ENCODE results near the gene APOL3. TPM values are rescaled to one million over a fixed set of nuclear protein-coding genes. Genes with fewer than 3 reads are reported as not detected.
"Not testable (repeated sequence)": the region's sequence is repeated elsewhere in the genome, so short reads cannot be mapped to it uniquely, and the experiment has no call there.

The APOL3 gene
- total RNA-seq, 1 experiment from 2014 or later, result not detected

DNA sequence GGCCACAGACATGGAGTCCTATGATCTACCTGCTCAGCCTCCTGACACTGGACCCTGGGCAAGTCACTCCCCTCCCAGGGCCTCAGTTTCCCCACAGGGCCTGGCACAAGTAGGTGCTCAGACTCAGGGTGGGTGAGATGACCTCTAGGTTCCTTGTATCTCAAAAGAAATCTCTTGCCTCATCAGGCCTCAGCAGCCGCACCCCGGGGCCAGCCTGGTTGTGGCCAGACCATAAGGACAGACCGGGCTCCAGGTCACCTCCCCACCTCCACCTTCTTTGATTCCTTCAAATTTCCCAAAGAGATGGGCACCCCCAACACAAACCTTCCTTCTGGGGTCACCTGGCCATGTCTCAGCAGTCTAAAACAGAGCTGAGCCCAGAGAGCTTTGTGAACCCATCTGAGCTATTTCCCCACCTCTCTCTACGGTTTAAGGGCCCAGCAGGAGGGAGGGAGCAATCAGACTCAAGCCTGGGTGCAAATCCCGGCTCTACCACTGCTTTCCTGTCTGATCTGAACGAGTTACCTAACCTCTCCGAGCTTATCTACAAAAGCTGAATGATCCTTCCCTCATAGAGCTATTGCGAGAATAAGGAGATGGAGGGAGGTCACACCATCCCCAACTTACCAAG, 43.6 kb upstream of the APOL3 start:
- Histone ChIP-seq H3K9me3 (ENCODE audit: control insufficient read depth, low read depth, low read length) (no peaks in the 10 kb centered on the region), H2BK5ac (ENCODE audit: insufficient read length, low read length) (no peak overlapping the region), H3K27ac (ENCODE audit: insufficient read length, low read depth, low read length) (no peak overlapping the region), H4K5ac (ENCODE audit: insufficient read length, low read depth, low read length) (no peak overlapping the region), H4K8ac (replicated peaks; ENCODE audit: insufficient read length, low read depth, low read length) (no peak overlapping the region), H4K91ac (ENCODE audit: insufficient read length, low read depth, low read length) (no peak overlapping the region), H3K18ac (ENCODE audit: insufficient read length, low read depth, low read length) (no peak overlapping the region), H4K20me1 (ENCODE audit: control insufficient read depth, insufficient read depth, insufficient read length) (no peaks in the 10 kb centered on the region), H2AFZ (ENCODE audit: low read length) (no peak overlapping the region), H3K14ac (ENCODE audit: insufficient read depth, low read length) (no peak overlapping the region), H3T11ph (ENCODE audit: low read length) (no peak overlapping the region), H3K4me2 (ENCODE audit: insufficient read depth, insufficient read length, low read length) (no peak overlapping the region), H3K23ac (ENCODE audit: insufficient read length, low read depth, low read length) (no peak overlapping the region), H3K79me1 (ENCODE audit: insufficient read depth, low read depth, low read length, poor library complexity, severe bottlenecking) (no peaks in the 10 kb centered on the region), H3K27me3 (ENCODE audit: insufficient read depth, low read length) (no peaks in the 10 kb centered on the region), H3K9ac (ENCODE audit: extremely low read depth, insufficient read length, low read length) (no peak overlapping the region), H2BK20ac (ENCODE audit: low read depth, low read length, poor library complexity, severe bottlenecking) (no peak overlapping the region), H2BK12ac (ENCODE audit: insufficient read length, low read depth, low read length) (no peak overlapping the region), H3K79me2 (ENCODE audit: insufficient read depth, low read length) (no peaks in the 10 kb centered on the region), H3K56ac (ENCODE audit: insufficient read length, low read depth, low read length) (no peak overlapping the region), H2BK15ac (ENCODE audit: low read depth, low read length) (no peak overlapping the region), H2AK5ac (ENCODE audit: insufficient read length, low read length) (no peak overlapping the region), H3K23me2 (ENCODE audit: insufficient read length, low read depth, low read length, poor library complexity, severe bottlenecking) (no peaks in the 10 kb centered on the region), H2BK120ac (ENCODE audit: low read depth, low read length, poor library complexity, severe bottlenecking) (no peak overlapping the region), H3K4me1 (ENCODE audit: insufficient read depth, low read length) (no peaks in the 10 kb centered on the region), H3K4ac (ENCODE audit: low read depth, low read length) (no peak overlapping the region)
- Mint-ChIP-seq H3K4me3 (no peak overlapping the region), H3K9me3 (peaks cover 5% of the 10 kb centered on the region in 2 experiments), H3K36me3 (ENCODE audit: insufficient read depth in 1 of 3, low read depth in 3 of 3) (no peaks in the 10 kb centered on the region; a peak in 1 of 7 replicates), H3K4me1 (peaks cover 18 to 32% of the 10 kb centered on the region in 2 experiments), H3K27me3 (ENCODE audit: low read depth) (peaks cover 4% of the 10 kb centered on the region), H3K27ac (no peak overlapping the region)
- no peak for DNase-seq
- TF ChIP-seq, protein P1, sequence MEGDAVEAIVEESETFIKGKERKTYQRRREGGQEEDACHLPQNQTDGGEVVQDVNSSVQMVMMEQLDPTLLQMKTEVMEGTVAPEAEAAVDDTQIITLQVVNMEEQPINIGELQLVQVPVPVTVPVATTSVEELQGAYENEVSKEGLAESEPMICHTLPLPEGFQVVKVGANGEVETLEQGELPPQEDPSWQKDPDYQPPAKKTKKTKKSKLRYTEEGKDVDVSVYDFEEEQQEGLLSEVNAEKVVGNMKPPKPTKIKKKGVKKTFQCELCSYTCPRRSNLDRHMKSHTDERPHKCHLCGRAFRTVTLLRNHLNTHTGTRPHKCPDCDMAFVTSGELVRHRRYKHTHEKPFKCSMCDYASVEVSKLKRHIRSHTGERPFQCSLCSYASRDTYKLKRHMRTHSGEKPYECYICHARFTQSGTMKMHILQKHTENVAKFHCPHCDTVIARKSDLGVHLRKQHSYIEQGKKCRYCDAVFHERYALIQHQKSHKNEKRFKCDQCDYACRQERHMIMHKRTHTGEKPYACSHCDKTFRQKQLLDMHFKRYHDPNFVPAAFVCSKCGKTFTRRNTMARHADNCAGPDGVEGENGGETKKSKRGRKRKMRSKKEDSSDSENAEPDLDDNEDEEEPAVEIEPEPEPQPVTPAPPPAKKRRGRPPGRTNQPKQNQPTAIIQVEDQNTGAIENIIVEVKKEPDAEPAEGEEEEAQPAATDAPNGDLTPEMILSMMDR (conservative IDR thresholded peaks at IDR 0.05), result no peak
- WGBS (ENCODE audit: extremely low coverage, insufficient read length, low lambda C conversion rate), result no CpG with 5 or more reads among the region's 8 CpGs

DNA sequence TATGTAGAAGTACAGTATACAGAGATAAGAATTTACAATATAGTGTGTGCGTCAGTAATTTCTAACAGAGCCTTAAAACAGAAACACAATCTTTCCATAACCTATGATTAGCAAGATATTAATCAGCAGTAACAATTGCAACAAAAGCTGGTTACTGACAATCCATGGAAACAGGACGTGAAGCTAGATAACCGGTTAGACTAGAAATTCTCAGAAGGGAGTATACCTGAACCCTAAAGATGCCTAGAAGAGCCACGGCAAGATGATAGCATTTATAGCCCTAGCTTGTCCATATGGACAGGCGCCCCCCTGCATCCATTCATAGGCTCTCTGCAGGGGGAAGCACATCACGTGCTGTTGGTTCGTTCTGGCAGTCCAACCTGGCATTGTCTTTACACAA, 42.9 kb upstream of the APOL3 start:
- not testable (repeated sequence) for H3K4ac ChIP-seq (ENCODE audit: low read depth, low read length); H3K18ac ChIP-seq (ENCODE audit: insufficient read length, low read depth, low read length); H3K9ac ChIP-seq (ENCODE audit: extremely low read depth, insufficient read length, low read length); H2AFZ ChIP-seq (ENCODE audit: low read length); H4K8ac ChIP-seq (replicated peaks; ENCODE audit: insufficient read length, low read depth, low read length); DNase-seq; H3K9me3 Mint-ChIP-seq; H4K5ac ChIP-seq (ENCODE audit: insufficient read length, low read depth, low read length); H3K14ac ChIP-seq (ENCODE audit: insufficient read depth, low read length); H3K79me1 ChIP-seq (ENCODE audit: insufficient read depth, low read depth, low read length, poor library complexity, severe bottlenecking); H3T11ph ChIP-seq (ENCODE audit: low read length); H3K79me2 ChIP-seq (ENCODE audit: insufficient read depth, low read length); H2BK20ac ChIP-seq (ENCODE audit: low read depth, low read length, poor library complexity, severe bottlenecking); H2AK5ac ChIP-seq (ENCODE audit: insufficient read length, low read length); H3K4me3 Mint-ChIP-seq; H3K27me3 ChIP-seq (ENCODE audit: insufficient read depth, low read length); H2BK15ac ChIP-seq (ENCODE audit: low read depth, low read length); H3K4me2 ChIP-seq (ENCODE audit: insufficient read depth, insufficient read length, low read length); H3K4me1 ChIP-seq (ENCODE audit: insufficient read depth, low read length); H3K56ac ChIP-seq (ENCODE audit: insufficient read length, low read depth, low read length); H3K27ac Mint-ChIP-seq; H3K36me3 Mint-ChIP-seq (ENCODE audit: insufficient read depth in 1 of 3, low read depth in 3 of 3); H3K23me2 ChIP-seq (ENCODE audit: insufficient read length, low read depth, low read length, poor library complexity, severe bottlenecking); H3K27me3 Mint-ChIP-seq (ENCODE audit: low read depth); H2BK5ac ChIP-seq (ENCODE audit: insufficient read length, low read length); H2BK12ac ChIP-seq (ENCODE audit: insufficient read length, low read depth, low read length); H3K23ac ChIP-seq (ENCODE audit: insufficient read length, low read depth, low read length); H2BK120ac ChIP-seq (ENCODE audit: low read depth, low read length, poor library complexity, severe bottlenecking); H4K91ac ChIP-seq (ENCODE audit: insufficient read length, low read depth, low read length); H3K27ac ChIP-seq (ENCODE audit: insufficient read length, low read depth, low read length); H3K9me3 ChIP-seq (ENCODE audit: control insufficient read depth, low read depth, low read length); H4K20me1 ChIP-seq (ENCODE audit: control insufficient read depth, insufficient read depth, insufficient read length)
- WGBS (ENCODE audit: extremely low coverage, insufficient read length, low lambda C conversion rate), result no CpG with 5 or more reads among the region's 7 CpGs
- H3K4me1 Mint-ChIP-seq, result peaks cover 18 to 33% of the 10 kb centered on the region in 2 experiments
